DLD1 (cell line): ENCODE measurements around the gene EFCAB12.
"Not testable (repeated sequence)": the region's sequence is repeated elsewhere in the genome, so short reads cannot be mapped to it uniquely, and the experiment has no call there.

Source experiments
- in situ Hi-C: cut with HindIII; loops from 2 replicates; pipeline ENCODE4 v1.10.0; 2017; ENCODE audit warnings: low sequenced_read_pairs

The EFCAB12 gene

GRCh38 chr3:129399145-129399894 is 29.1 kb downstream of the EFCAB12 start:
- in situ Hi-C loops = no loop called here

GRCh38 chr3:129398803-129399144 is 29.7 kb downstream of the EFCAB12 start:
- in situ Hi-C loops = no loop called here

- in situ Hi-C loops = not testable (repeated sequence)
Measured at GRCh38 chr3:129393760-129394564, 34.5 kb downstream of the EFCAB12 start.

DNA sequence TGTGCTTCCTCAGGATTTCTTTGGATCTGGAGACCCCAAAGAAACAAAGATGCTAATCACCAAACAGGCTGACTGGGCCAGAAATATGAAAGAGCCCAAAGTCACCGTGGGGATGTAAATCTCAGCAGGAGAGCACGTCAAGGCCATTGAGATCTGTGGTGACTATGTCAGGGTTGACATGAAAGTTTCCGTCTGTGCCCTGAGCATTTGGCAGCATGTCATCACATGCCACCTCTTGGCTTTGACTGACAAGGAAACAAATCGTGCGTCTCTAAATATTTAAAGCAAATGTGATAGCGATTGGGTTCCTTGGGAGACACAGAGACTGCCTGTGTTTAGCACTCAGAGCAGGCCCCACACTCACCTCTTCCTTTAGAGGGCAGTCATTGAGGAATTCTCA is 35.2 kb downstream of the EFCAB12 start:
- in situ Hi-C loops = no loop called here

GRCh38 chr3:129392106-129392887 is 36.1 kb downstream of the EFCAB12 start:
- in situ Hi-C loops = not testable (repeated sequence)

- in situ Hi-C loops = not testable (repeated sequence)
Measured at GRCh38 chr3:129391583-129391982, 36.9 kb downstream of the EFCAB12 start.

DNA sequence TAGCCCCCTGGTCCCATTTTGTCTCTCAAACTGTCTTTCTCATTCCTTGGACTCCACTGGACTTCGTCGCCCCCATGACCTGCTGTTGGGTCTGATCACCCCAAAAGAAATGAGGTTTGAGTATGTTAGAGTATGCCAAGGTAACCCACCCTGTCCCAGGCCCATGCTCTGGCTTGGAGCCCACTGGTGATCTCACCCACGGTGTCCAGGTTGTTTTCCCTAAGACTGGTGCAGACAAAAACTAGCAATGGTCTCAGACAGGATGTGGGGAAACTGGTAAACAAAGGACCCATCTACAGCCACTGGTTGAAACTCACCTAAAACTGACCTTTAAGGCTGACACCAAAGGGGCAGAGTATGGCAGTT is 38.9 kb downstream of the EFCAB12 start:
- in situ Hi-C loops = no loop called here

GRCh38 chr3:129388791-129389571 is 39.5 kb downstream of the EFCAB12 start:
- in situ Hi-C loops = not testable (repeated sequence)

GRCh38 chr3:129387487-129387886 is 40.9 kb downstream of the EFCAB12 start:
- in situ Hi-C loops = no loop called here

- in situ Hi-C loops = no loop called here
Measured at GRCh38 chr3:129386984-129387383, 41.5 kb downstream of the EFCAB12 start.

GRCh38 chr3:129385507-129385906 is 42.9 kb downstream of the EFCAB12 start:
- in situ Hi-C loops = not testable (repeated sequence)

DNA sequence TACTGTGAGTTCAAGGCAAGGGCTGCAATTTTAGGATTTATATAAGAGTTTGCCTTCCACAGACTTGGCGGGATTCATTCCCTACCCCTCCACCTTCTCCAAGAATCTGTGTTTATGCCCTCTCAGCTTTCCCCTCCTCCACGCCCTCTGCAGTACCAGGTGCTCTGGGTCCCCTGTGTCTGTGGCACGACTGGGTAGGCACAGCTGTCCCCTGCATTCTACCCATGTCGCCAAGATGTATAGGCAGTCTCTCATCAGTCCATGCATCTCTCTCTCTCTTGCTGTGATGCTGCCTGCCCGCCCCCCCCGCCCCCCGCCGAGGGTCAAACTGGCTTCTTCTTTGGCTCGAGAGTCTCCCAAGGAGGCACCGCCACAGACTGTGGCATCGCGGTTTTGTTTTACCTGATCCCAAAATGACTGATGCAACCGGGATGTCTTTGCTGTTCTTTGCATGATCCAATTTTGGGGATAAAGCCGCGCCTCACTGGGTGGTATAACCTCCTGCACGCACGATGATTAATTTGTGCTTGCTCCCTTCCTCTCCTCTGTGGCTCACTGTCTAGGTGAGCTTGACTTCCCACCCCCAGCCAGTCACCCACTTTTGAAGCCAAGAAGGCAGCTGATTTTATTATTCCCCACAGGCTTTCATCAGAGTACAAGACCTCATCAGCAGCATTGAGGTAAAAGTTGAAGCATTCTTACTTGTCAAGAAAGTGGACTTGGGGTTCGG is 43.7 kb downstream of the EFCAB12 start:
- in situ Hi-C loops = no loop called here

DNA sequence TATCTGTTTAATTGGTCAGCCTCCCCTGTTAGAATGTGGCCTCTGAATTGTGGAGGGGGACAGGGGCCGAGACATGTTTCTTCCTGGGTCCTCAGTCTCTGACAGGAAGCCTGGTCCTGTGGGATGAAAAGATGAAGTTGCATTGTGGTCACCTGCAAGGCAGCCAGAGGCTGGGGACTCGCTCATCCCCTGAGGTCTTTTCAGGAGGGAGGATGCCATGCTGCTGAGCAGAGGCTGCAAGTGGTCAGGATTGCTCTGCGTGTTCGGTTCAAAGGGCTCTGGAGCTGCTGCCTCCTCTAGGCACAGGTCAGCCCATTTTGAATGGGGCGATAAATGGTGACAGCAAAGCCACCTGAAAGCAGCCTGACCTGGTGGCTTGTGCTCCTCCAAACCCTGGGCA is 44.3 kb downstream of the EFCAB12 start:
- in situ Hi-C loops = not testable (repeated sequence)

- in situ Hi-C loops = no loop called here
Measured at GRCh38 chr3:129383292-129383860, 45.1 kb downstream of the EFCAB12 start.

DNA sequence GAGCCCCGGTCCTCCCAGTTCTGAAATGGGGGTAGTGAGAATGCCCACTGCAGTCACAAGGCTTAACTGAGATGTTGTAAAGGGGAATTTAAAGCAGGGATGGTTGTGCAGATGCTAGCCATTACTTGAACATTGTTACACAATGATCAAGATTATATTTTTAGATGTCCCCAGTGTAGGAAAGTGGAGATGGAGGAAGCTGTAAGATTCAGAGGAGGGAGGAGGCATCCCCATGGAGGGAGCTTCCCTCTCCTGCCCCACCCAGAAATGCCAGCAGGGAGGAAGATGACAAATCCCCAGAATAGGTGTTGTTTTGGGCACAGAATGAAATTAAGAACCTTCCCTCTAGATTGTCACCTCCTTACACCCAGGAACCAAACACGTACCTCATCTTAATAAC is 46.1 kb downstream of the EFCAB12 start:
- in situ Hi-C loops = no loop called here

- in situ Hi-C loops = no loop called here
Measured at GRCh38 chr3:129379582-129380358, 48.7 kb downstream of the EFCAB12 start.

DNA sequence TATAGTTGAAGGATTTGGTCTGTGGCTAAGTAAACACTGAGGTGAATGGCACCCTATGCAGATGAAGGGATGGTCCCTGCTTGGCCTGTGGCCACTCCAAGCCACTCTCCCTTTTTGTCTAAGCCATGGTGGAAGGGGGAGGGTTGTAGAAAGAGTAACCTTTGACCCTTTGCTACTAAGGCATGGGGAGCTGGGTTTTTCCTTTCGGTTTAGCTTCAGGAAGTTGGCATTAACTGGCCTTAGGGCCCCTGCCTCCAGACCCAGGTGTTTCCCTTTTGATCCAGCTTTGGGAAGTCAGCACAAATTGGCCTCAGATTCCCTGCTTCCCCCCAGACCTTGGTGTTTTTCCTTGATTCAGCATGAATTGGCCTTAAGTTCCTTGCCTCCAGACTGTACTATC is 49.5 kb downstream of the EFCAB12 start:
- in situ Hi-C loops = no loop called here

- in situ Hi-C loops = no loop called here
Measured at GRCh38 chr3:129377615-129378014, 50.8 kb downstream of the EFCAB12 start.

DNA sequence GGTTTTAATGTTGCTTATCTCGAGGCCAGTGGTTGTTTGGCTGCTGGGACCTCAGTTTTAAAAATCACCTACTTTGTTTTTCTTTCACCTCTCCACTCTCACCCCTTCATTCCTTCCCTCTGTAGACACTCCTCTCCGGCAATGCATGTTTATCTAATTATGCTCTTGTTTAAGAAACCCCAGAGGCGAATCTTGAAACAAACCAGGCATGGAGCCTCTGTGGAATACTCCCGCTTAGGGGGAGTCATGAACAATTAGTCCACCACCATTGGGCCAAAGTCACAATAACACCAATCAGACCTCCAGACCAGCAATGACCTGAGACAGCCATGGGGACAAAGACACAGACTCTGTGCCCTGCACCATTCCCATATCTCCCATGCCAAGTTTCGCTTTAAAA is 53.3 kb downstream of the EFCAB12 start:
- in situ Hi-C loops = no loop called here
